Duodenal mucosa (tissue), 2 donors: ENCODE data around the gene CEMIP2.
"Not testable (repeated sequence)": the region's sequence is repeated elsewhere in the genome, so short reads cannot be mapped to it uniquely, and the experiment has no call there.

Experiments
- H3K27ac ChIP-seq: one replicate; pipeline ENCODE4 v1.7.0; 2013; ENCODE audit warnings: low read depth, low read length
- H3K27me3 ChIP-seq, 2 donors: one replicate each; pipeline ENCODE4 v1.7.0; 2013; ENCODE audit warnings: low read length in 2 of 2, control low read depth in 1 of 2; ENCODE audit not compliant: insufficient read depth in 2 of 2, control insufficient read depth in 1 of 2
- H3K36me3 ChIP-seq, 2 donors: one replicate each; pipeline ENCODE4 v1.7.0; 2013; ENCODE audit warnings: low read length in 2 of 2, control low read depth in 1 of 2; ENCODE audit not compliant: insufficient read depth in 2 of 2, control insufficient read depth in 1 of 2
- H3K4me1 ChIP-seq, 2 donors: one replicate each; pipeline ENCODE4 v1.7.0; 2013; ENCODE audit warnings: low read length in 2 of 2, control low read depth in 1 of 2; ENCODE audit not compliant: insufficient read depth in 2 of 2, control insufficient read depth in 1 of 2
- H3K4me3 ChIP-seq, 2 donors: one replicate each; pipeline ENCODE4 v1.7.0; 2013; ENCODE audit warnings: low read length in 2 of 2, low read depth in 1 of 2
- H3K9ac ChIP-seq, 2 donors: one replicate each; pipeline ENCODE4 v1.7.0; 2013; ENCODE audit warnings: low read length in 2 of 2, low read depth in 1 of 2
- H3K9me3 ChIP-seq, 2 donors: one replicate each; pipeline ENCODE4 v1.7.0; 2013; ENCODE audit warnings: low read length in 2 of 2, control low read depth in 1 of 2; ENCODE audit not compliant: control insufficient read depth in 1 of 2

CEMIP2 gene

DNA sequence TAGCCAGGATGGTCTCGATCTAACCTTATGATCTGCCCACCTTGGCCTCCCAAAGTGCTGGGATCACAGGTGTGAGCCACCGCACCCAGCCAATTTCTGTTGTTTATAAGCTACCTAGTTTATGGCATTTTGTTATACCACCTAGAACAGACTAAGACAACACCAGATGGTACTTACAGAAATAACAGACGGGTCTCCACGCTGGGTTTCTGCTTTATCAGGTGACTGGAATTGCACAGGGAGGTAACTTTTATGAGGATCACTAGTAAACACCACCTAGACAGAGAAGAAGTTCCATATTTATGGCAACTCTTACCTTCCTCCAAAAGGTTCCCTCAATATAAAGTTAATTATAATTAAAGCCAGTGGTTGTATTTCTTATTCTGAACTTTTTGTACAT is 74.0 kb downstream of the CEMIP2 start:
- Histone ChIP-seq H3K36me3 (peaks cover 40 to 73% of the 10 kb centered on the region in 2 donors), H3K27me3 (no peaks in the 10 kb centered on the region), H3K9me3 (no peaks in the 10 kb centered on the region), H3K4me1 (no peaks in the 10 kb centered on the region), H3K9ac (no peak overlapping the region), H3K27ac (no peak overlapping the region), H3K4me3 (no peak overlapping the region)

DNA sequence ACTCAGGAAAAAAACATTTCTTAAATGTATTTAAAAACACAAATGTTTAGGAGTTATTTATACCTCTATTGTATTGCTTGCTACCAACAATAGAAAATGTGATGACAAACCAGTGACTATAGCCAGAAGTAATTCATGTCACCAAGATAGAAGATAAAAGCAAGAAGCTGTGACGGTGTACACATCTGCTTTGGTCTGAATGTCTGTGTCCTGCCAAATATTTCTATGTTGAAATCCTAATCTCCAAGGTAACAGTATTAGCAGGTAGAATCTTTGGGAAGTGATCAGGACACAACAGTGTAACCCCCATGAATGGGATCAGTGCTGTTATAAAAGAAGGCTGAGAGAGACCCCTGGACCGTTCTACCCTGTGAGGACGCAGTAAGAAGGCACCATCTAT is 74.7 kb downstream of the CEMIP2 start:
- Histone ChIP-seq H3K9me3 (no peaks in the 10 kb centered on the region), H3K27ac (no peak overlapping the region), H3K4me1 (no peaks in the 10 kb centered on the region), H3K27me3 (no peaks in the 10 kb centered on the region), H3K36me3 (peaks cover 42 to 74% of the 10 kb centered on the region in 2 donors), H3K9ac (no peak overlapping the region), H3K4me3 (no peak overlapping the region)

DNA sequence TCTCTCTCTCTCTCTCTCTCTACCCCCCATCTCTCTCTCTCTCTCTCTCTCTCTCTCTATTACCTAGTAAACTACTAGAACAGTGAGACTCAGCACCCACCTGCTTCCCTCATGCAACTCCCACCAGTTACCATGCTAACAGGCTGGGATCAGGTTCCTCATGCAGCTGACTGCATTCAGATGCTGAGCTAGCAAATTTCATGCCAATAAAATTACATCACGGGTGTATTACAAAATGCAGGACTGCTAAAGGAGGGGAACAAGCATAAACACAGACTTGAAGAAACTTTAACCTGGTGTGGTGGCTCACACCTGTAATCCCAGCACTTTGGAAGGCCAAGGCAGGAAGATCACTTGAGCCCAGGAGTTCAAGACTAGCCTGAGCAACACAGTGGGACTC is 76.0 kb downstream of the CEMIP2 start:
- H3K9ac ChIP-seq = no peak overlapping the region
- H3K9me3 ChIP-seq = no peaks in the 10 kb centered on the region
- peaks cover 31 to 64% of the 10 kb centered on the region in 2 donors for H3K36me3 ChIP-seq
- no peaks in the 10 kb centered on the region for H3K27me3 ChIP-seq
- no peak overlapping the region for H3K4me3 ChIP-seq
- H3K27ac ChIP-seq = no peak overlapping the region
- no peaks in the 10 kb centered on the region for H3K4me1 ChIP-seq

DNA sequence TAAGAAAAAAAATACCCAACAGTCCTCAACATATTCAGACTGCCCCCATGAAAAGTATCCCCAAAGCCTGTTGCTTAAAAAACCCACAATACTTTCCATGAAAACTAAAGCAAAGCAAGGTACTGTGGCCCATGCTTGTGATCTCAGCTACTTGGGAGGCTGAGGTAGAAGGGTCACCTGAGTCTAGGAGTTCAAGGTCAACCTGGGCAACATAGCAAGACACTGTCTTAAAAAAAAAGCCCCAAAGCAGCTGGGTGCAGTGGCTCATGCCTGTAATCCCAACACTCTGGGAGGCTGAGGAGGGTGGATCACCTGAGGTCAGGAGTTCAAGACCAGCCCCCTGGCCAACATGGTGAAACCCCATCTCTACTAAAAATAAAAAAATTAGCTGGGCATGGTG is 76.7 kb downstream of the CEMIP2 start:
- peaks cover 26 to 61% of the 10 kb centered on the region in 2 donors for H3K36me3 ChIP-seq
- H3K4me1 ChIP-seq, H3K9me3 ChIP-seq, H3K27ac ChIP-seq, H3K27me3 ChIP-seq, H3K4me3 ChIP-seq, H3K9ac ChIP-seq: not testable (repeated sequence)

DNA sequence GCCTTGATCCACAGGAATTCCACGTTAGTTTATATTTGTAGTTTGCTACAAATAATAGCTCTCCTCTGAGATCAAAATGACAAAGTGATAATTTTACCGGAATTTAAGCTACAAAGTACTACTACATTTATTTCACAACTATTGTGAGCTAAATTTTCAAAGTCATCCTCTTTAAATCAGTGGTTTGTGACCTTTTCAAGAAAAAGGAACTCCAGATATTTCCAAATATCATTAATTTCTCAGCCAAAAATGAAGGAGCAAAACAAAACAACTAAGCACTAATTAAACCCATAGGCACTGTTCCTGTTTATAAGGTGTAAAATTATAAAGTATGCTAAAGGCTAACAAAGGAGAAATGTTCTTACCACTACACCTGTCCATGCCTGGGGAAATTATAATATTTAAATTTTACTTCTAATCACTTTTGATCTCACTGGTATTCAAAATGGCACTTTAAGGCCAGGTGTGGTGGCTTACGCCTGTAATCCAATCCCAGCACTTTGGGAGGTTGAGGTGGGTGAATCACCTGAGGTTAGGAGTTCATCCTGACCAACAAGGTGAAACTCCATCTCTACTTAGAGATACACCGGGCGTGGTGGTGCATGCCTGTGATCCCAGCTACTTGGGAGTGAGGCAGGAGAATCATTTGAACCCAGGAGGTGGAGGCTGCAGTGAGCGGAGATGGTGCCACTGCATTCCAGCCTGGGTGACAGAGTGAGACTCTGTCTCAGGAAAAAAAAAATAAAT is 77.5 kb downstream of the CEMIP2 start:
- Histone ChIP-seq H3K4me1 (peaks cover 0 to 3% of the 10 kb centered on the region in 2 donors), H3K9me3 (no peaks in the 10 kb centered on the region), H3K27ac (no peak overlapping the region), H3K4me3 (no peak overlapping the region), H3K27me3 (no peaks in the 10 kb centered on the region), H3K36me3 (peaks cover 27 to 65% of the 10 kb centered on the region in 2 donors), H3K9ac (no peak overlapping the region)

DNA sequence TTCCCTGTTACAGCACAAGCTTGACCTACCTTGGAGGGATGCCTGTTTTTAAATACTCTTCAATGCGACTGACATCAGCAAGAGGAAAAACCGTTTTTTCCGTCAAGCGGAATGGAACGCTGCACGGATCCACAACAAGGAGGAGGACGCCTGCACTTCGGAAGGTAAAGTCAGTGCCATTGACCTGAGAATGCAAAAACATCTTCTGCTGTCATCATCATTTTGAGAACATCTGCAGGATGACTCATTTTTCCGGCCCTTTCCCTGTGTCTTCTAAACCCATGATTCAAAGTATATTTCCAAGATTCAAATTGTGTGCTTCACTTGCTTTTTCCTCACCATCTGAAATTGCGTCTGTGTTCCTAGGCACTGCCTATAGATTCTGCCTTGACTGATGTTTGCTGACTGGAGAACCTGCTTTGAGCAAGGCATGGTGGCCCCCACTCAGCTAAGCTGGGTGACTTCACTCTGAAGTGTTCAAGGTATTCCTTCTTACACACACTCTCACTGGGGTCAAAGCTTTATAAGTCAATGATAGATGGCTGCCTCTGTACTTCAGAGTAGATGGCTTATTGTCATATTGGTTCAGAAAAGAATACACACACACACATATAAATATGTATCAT is 78.1 kb downstream of the CEMIP2 start:
- H3K9me3 ChIP-seq = no peaks in the 10 kb centered on the region
- no peak overlapping the region for H3K4me3 ChIP-seq
- peaks cover 30 to 68% of the 10 kb centered on the region in 2 donors for H3K36me3 ChIP-seq
- peaks cover 0 to 8% of the 10 kb centered on the region in 2 donors for H3K4me1 ChIP-seq
- no peaks in the 10 kb centered on the region for H3K27me3 ChIP-seq
- no peak overlapping the region for H3K9ac ChIP-seq
- no peak overlapping the region for H3K27ac ChIP-seq

DNA sequence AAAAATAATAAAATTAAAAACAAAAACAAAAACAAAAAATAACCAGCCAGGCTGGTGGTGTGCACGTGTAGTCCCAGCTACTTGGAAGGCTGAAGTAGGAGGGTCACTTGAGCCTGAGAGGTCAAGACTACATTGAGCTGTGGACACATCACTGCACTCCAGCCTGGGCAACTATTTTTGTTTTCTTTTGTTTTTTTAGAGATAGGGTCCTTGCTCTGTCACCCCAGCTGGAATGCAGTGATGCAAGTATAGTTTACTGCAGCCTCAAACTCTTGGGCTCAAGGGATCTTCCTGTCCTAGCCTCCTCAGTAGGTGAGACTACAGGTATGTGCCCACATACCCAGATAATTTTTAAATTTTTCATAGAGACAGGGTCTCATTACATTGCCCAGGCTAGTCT is 80.6 kb downstream of the CEMIP2 start:
- Histone ChIP-seq H3K9ac (no peak overlapping the region), H3K36me3 (peaks cover 18 to 60% of the 10 kb centered on the region in 2 donors), H3K4me3 (no peak overlapping the region), H3K4me1 (peaks cover 0 to 22% of the 10 kb centered on the region in 2 donors), H3K27ac (no peak overlapping the region), H3K9me3 (no peaks in the 10 kb centered on the region), H3K27me3 (no peaks in the 10 kb centered on the region)

DNA sequence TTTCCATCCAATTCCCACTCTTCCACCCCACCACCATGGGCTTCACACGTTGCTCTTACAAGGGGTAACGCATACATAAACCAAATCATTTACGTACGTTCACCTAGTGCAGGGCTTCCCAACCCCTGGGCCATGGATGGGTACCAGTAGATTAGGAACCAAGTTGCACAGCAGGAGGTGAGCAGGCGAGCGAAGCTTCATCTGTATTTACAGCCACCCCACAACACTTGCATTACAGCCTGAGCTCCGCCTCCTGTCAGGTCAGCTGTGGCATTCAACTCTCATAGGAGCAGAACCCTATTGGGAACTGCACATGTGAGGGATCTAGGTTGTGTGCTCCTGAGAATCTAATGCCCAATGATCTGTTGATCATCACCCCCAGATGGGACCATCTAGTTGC is 82.3 kb downstream of the CEMIP2 start:
- no peaks in the 10 kb centered on the region for H3K27me3 ChIP-seq
- no peak overlapping the region for H3K9ac ChIP-seq
- H3K4me3 ChIP-seq = no peak overlapping the region
- H3K36me3 ChIP-seq = peaks cover 18 to 58% of the 10 kb centered on the region in 2 donors
- H3K9me3 ChIP-seq = no peaks in the 10 kb centered on the region
- no peak overlapping the region for H3K27ac ChIP-seq
- H3K4me1 ChIP-seq = peaks cover 8 to 38% of the 10 kb centered on the region in 2 donors

DNA sequence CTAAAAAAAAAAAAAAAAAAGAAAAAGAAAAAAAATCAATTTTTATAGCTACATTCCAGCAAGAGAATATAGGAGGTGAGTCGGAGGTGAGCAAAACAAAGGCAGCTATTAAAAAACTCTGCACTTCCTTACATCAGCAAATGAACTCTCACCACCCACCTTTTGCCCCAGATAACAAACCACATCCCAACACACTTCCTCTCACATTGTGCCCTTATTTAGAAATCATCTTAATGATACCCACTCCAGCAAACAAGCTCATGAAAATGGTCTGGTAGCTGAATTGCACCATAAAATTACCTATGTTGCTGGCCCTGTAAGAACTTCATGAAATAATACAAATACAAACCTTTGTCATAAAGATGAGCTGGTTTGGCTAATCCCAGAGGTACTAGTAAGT is 82.9 kb downstream of the CEMIP2 start:
- Histone ChIP-seq H3K9ac (no peak overlapping the region), H3K27ac (no peak overlapping the region), H3K4me1 (peaks cover 11 to 42% of the 10 kb centered on the region in 2 donors), H3K36me3 (peaks cover 17 to 53% of the 10 kb centered on the region in 2 donors), H3K9me3 (no peaks in the 10 kb centered on the region), H3K27me3 (no peaks in the 10 kb centered on the region), H3K4me3 (no peak overlapping the region)

DNA sequence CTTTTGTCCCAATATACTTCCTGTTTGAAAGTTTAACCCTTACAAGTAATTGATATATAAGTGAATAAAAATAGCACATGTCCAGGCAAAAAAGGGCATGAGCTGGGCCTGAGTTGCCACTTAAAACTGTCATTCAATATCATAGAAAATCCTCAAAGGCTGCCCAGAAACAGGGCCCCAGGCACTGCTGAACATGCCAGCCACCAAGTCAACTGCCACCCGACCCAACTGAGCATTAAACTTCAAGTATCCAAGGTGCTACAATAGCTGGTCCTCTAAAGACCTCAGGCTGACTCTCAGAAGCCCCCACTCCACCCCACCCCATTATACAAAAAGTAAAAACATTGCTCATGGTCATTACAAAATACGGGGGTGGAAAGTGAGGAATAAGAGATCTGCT is 83.7 kb downstream of the CEMIP2 start:
- no peak overlapping the region for H3K27ac ChIP-seq
- H3K4me3 ChIP-seq = no peak overlapping the region
- H3K9me3 ChIP-seq = no peaks in the 10 kb centered on the region
- no peaks in the 10 kb centered on the region for H3K27me3 ChIP-seq
- H3K36me3 ChIP-seq = peaks cover 9 to 45% of the 10 kb centered on the region in 2 donors
- peaks cover 16 to 45% of the 10 kb centered on the region in 2 donors for H3K4me1 ChIP-seq
- H3K9ac ChIP-seq = no peak overlapping the region
